Lower leg skin (tissue), 4 donors: ENCODE results near the gene UXT. TPM values are rescaled to one million over a fixed set of nuclear protein-coding genes. Genes with fewer than 3 reads are reported as not detected.

Source experiments
- DNase-seq, 2 donors: peaks; one replicate each; pipeline ENCODE4 v3.0.0-alpha.2; 2019; ENCODE audit warnings: low spot score in 2 of 2
- H3K4me3 ChIP-seq: fragments of 200-600 bp; sonication (generic); 2 replicates; pipeline ENCODE4 v1.5.1; 2017; ENCODE audit warnings: mild to moderate bottlenecking, low read depth; ENCODE audit not compliant: poor library complexity, severe bottlenecking
- CTCF ChIP-seq, 3 donors: fragments of 450-650 bp; IDR thresholded peaks; one replicate each; pipeline ENCODE4 v1.5.1; 2016; ENCODE audit warnings: antibody characterized with exemption in 3 of 3, mild to moderate bottlenecking in 3 of 3, moderate library complexity in 2 of 3
- POLR2A ChIP-seq, 2 donors: fragments of 450-650 bp; IDR thresholded peaks; one replicate each; pipeline ENCODE4 v1.6.1; 2016 to 2017; ENCODE audit warnings: antibody characterized with exemption in 2 of 2, mild to moderate bottlenecking in 1 of 2, moderate library complexity in 1 of 2
- WGBS, 2 donors: methylation state at CpG; one replicate each; pipeline ENCODE4 v1.1.5; 2018; 5-methylcytosine and 5-hydroxymethylcytosine counted together
- intact Hi-C: fragments of 100-400 bp; cut with DNase I; formaldehyde crosslinking; loops from one replicate; pipeline ENCODE4 v1.15.0; 2023; ENCODE audit warnings: low total_unique reads
- total RNA-seq, 4 donors: library from RNA; depleted of rRNA; stranded (reverse); fragments of >200 nt; gene quantifications; one replicate each; pipeline ENCODE4 v1.1.0, GENCODE V29; 2016

UXT gene
- total RNA-seq, 4 donors from 2014 or later: 95.7 to 190 (median 125) TPM

- no peak overlapping the region for H3K4me3 ChIP-seq
- intact Hi-C loops: no loop called here
- DNase-seq: no peak
- WGBS, 2 donors: 78 to 85% methylated on average over 5 of the region's 5 CpGs
- no peak for TF ChIP-seq POLR2A (IDR thresholded peaks at IDR 0.05)
- no peak for TF ChIP-seq CTCF (IDR thresholded peaks at IDR 0.05)
Observed at GRCh38 chrX:47664737-47665136, 5.8 kb upstream of the UXT start.

- DNase-seq: no peak
- intact Hi-C loops: no loop called here
- 47 to 57% methylated on average over 1 of the region's 1 CpG for WGBS, 2 donors
- no peak for TF ChIP-seq CTCF (IDR thresholded peaks at IDR 0.05)
- TF ChIP-seq POLR2A (IDR thresholded peaks at IDR 0.05): no peak
- no peak overlapping the region for H3K4me3 ChIP-seq
Observed at GRCh38 chrX:47662144-47662657, 3.2 kb upstream of the UXT start.

DNA sequence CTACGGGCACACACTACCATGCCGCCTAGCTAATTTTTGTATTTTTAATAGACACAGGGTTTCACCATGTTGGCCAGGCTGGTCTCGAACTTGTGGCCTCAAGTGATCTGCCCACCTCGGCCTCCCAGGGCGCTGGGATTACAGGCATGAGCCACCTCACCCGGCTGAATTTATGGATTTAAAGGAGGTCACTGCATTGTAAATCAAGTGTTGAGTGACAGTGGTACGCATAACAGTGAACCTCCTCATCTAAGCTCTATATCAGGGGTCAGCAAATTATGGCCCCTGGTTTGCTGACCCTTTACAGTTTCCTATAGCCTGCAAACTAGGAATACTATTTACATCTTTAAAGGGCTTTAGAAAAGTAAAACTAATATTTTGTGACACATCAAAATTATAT is 2.6 kb upstream of the UXT start:
- TF ChIP-seq CTCF (IDR thresholded peaks at IDR 0.05) (no peak), POLR2A (IDR thresholded peaks at IDR 0.05) (no peak)
- WGBS, 2 donors: 88 to 90% methylated on average over 7 of the region's 7 CpGs
- intact Hi-C loops: no loop called here
- H3K4me3 ChIP-seq: no peak overlapping the region
- no peak for DNase-seq

- H3K4me3 ChIP-seq: peak overlapping the region; percentile 50
- TF ChIP-seq POLR2A (IDR thresholded peaks at IDR 0.05) (no peak), CTCF (IDR thresholded peaks at IDR 0.05) (no peak)
- WGBS, 2 donors: 14 to 49% methylated on average over 8 of the region's 8 CpGs
- DNase-seq: no peak
- intact Hi-C loops: no loop called here
Observed at GRCh38 chrX:47659421-47659726, 394 bp upstream of the UXT start.

GRCh38 chrX:47658301-47658683 is 688 bp downstream of the UXT start:
- 0 to 58% methylated on average over 3 to 13 of the region's 13 CpGs for WGBS, 2 donors
- intact Hi-C loops: no loop called here

DNA sequence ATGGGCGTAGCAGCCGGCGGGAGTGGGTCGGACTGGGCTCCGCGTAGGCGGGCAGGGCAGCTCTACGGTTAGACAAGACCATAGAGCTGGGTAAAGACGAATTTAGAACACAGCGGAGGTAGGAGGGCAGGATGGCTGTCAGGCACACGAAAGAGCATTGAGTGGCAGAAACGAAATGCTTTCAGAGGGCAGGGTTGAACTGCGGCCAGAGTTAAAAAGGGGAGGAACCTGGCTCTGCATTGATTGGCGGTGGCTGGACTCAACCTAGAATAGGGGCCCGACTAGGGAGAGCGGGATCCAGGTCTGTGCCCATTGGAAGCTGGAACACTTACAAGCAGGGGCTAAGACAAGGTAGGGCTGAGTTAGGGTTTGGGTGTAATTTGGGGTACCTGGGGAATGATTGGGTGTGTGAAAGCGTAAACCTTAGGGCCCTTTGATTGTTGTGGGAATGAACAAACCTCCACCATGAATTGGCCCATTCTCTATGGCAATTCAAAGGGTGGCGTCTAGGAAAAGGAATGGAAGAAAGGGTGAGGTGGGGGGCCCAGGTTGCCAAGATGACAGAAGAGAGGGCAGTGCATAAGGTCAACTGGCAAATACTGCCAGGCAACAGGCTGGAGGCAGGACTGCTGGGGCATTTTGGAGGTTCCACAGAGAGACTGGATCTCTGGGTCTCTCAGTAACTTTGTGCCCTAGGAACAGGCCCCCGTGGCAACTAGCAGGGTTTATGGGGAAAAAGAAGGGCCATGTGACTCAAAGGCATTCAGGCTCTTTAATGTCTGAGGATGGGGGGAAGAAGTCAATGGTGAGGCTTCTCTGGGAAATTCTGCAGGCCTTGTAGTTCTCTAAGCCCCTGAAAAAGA is 7.7 kb downstream of the UXT start:
- no peak overlapping the region for H3K4me3 ChIP-seq
- TF ChIP-seq CTCF (IDR thresholded peaks at IDR 0.05): no peak
- TF ChIP-seq POLR2A (IDR thresholded peaks at IDR 0.05): no peak
- 12 to 46% methylated on average over 19 of the region's 19 CpGs for WGBS, 2 donors
- intact Hi-C loops: no loop called here
- DNase-seq: no peak

More at GRCh38 chrX:47658301-47658683, 688 bp downstream of the UXT start:
- DNase-seq: no peak
- TF ChIP-seq POLR2A (IDR thresholded peaks at IDR 0.05): no peak
- no peak overlapping the region for H3K4me3 ChIP-seq
